Heart right ventricle (tissue), 16 donors: Measurements from ENCODE around the gene NDRG4. TPM values are rescaled to one million over a fixed set of nuclear protein-coding genes. Genes with fewer than 3 reads are reported as not detected.

Experiments used
- ATAC-seq, 8 donors: fragments of 200-7000 bp; cut with Tn5 transposase; one replicate each; pipeline ENCODE4 v1.9.1; 2020; ENCODE audit warnings: mild to moderate bottlenecking in 8 of 8, moderate library complexity in 8 of 8, moderate number of reproducible peaks in 1 of 8
- DNase-seq, 2 donors: peaks; one replicate each; pipeline ENCODE4 v3.0.0-alpha.2; 2020
- H3K27ac ChIP-seq, 10 donors: fragments of 200-600 bp; sonication (generic) in 2 of 10; one replicate each; pipeline versions ENCODE4 v1.5.0 to v1.8.0; 2020 to 2022; ENCODE audit warnings: mild to moderate bottlenecking in 3 of 10
- H3K27me3 ChIP-seq, 7 donors: fragments of 200-600 bp; one replicate each; pipeline ENCODE4 v1.8.0; 2021 to 2022; ENCODE audit warnings: mild to moderate bottlenecking in 2 of 7
- H3K36me3 ChIP-seq, 9 donors: fragments of 200-600 bp; sonication (generic) in 1 of 9; one replicate each; pipeline versions ENCODE4 v1.5.0 to v1.8.0; 2020 to 2022; ENCODE audit warnings: mild to moderate bottlenecking in 2 of 9
- H3K4me1 ChIP-seq, 9 donors: fragments of 200-600 bp; sonication (generic) in 1 of 9; one replicate each; pipeline versions ENCODE4 v1.5.0 to v1.8.0; 2020 to 2022; ENCODE audit warnings: mild to moderate bottlenecking in 4 of 9
- H3K4me3 ChIP-seq, 10 donors: fragments of 200-600 bp; sonication (generic) in 2 of 10; one replicate each; pipeline versions ENCODE4 v1.5.0 to v1.8.0; 2020 to 2022; ENCODE audit warnings: mild to moderate bottlenecking in 7 of 10, moderate library complexity in 2 of 10
- H3K9me3 ChIP-seq, 11 donors: fragments of 200-600 bp in 10 of 11; sonication (generic) in 2 of 11; one replicate each; pipeline versions ENCODE4 v1.5.0 to v1.8.0; 2013 to 2022; ENCODE audit warnings: mild to moderate bottlenecking in 2 of 11, control low read depth in 1 of 11, moderate library complexity in 1 of 11
- CTCF ChIP-seq, 9 donors: fragments of 200-600 bp; sonication (generic) in 2 of 9; IDR thresholded peaks; one replicate each; pipeline versions ENCODE4 v1.5.0 to v1.8.0; 2021 to 2022; ENCODE audit warnings: antibody characterized with exemption in 9 of 9, mild to moderate bottlenecking in 5 of 9, moderate library complexity in 1 of 9
- WGBS, 2 donors: extraction: QIAGEN DNeasy Blood & Tissue Kit; methylation state at CpG; one replicate each; pipeline ENCODE4 v1.1.7; 2013; ENCODE audit warnings: inconsistent platforms in 1 of 2; 5-methylcytosine and 5-hydroxymethylcytosine counted together
- intact Hi-C, 10 donors: fragments of 100-400 bp; cut with DNase I; formaldehyde crosslinking; loops; one replicate each; pipeline versions ENCODE4 v1.11.1 to v1.14.2; 2022
- polyA plus RNA-seq, 2 donors: library from polyadenylated mRNA; stranded (reverse); fragments of 200-250 nt; gene quantifications; one replicate each; pipeline ENCODE4 v1.2.3, GENCODE V29; 2013
- total RNA-seq, 10 donors: library from RNA; stranded (reverse); fragmentation: NEBNext Ultra II Directional in 3 of 10; extraction: Animal tissue kit (Norgen Biotek cat#: 25700) in 3 of 10; gene quantifications; one replicate each; pipeline versions ENCODE4 v1.2.1 to v1.2.4, GENCODE V29; 2021 to 2023
- donor health status: Arrhythmogenic right ventricular cardiomyopathy.
- donor health status: ischemic (EF 13 %, LVEDD 7.1; RV severe dilation, severe dysfunction).
- donor health status: healthy with polysubstance abuse.
- donor health status: DM: no; HTN: yes; CAD: no.
- donor health status: DM: no; HTN: no; CAD: no.
- donor health status: ischemic (EF 25% LVEDD 6.9; RV normal size, moderate dysfunction).
- donor health status: ischemic (EF 25% LVEDD 5.7; RV mildly dilated, moderate dysfunction).
- donor health status: healthy.
- donor health status: DM: yes; HTN: yes; CAD: no.
- donor health status: Ischemic cardiomyopathy.
- donor health status: ischemic (EF 35%, LVEDD 5.7; RV mildly dilated, moderate dysfunction).
- donor health status: nonischemic (EF 11% LVEDD 7.7; RV severe dilation, severe dysfunction).
- donor health status: DM: yes; HTN: yes; CAD: no.
- donor health status: PGD.
- donor health status: ischemic (EF 29% LVEDD 5.4; RV normal size, mild dysfunction).
- donor health status: nonischemic (EF 23%, LVEDD 6.1; RV moderate dilation, normal function).

Gene NDRG4
- total and polyA plus RNA-seq, 12 donors: 286 to 821 (median 539) TPM

GRCh38 chr16:58530179-58530578 lies 30.2 kb downstream of the NDRG4 start:
- no peaks in the 10 kb centered on the region for H3K9me3 ChIP-seq
- peaks cover 0 to 100% (median 87%) of the 10 kb centered on the region in 9 donors for H3K36me3 ChIP-seq
- no peak overlapping the region for H3K27ac ChIP-seq
- intact Hi-C loops: loop anchor here in 1 of 10 donors (10.0 kb wide), 1 partner anchor 55 kb away; no protein-coding TSS in a partner anchor
- 96 to 98% methylated on average over 5 of the region's 5 CpGs for WGBS, 2 donors
- no peaks in the 10 kb centered on the region for H3K27me3 ChIP-seq
- DNase-seq (no peak), ATAC-seq (no peak)
- no peak for TF ChIP-seq CTCF (IDR thresholded peaks at IDR 0.05)
- no peak overlapping the region for H3K4me3 ChIP-seq
- peaks cover 0 to 9% (median 0%) of the 10 kb centered on the region in 9 donors for H3K4me1 ChIP-seq

- Histone ChIP-seq H3K27me3 (no peaks in the 10 kb centered on the region), H3K27ac (no peak overlapping the region), H3K36me3 (peaks cover 0 to 100% (median 85%) of the 10 kb centered on the region in 9 donors), H3K4me1 (peaks cover 0 to 22% (median 0%) of the 10 kb centered on the region in 9 donors), H3K4me3 (no peak overlapping the region), H3K9me3 (no peaks in the 10 kb centered on the region)
- 94 to 95% methylated on average over 3 of the region's 3 CpGs for WGBS, 2 donors
- TF ChIP-seq CTCF (IDR thresholded peaks at IDR 0.05): no peak
- DNase-seq (no peak), ATAC-seq (no peak)
- intact Hi-C loops: loop anchor here in 1 of 10 donors (10.0 kb wide), 1 partner anchor 52 kb away; no protein-coding TSS in a partner anchor
Observed at GRCh38 chr16:58532414-58532813, 32.5 kb downstream of the NDRG4 start.

GRCh38 chr16:58533751-58534470 lies 34.0 kb downstream of the NDRG4 start:
- WGBS, 2 donors: 73 to 74% methylated on average over 14 of the region's 14 CpGs
- no peak for TF ChIP-seq CTCF (IDR thresholded peaks at IDR 0.05)
- H3K9me3 ChIP-seq: no peaks in the 10 kb centered on the region
- no peak overlapping the region for H3K4me3 ChIP-seq
- no peak for DNase-seq
- intact Hi-C loops: loop anchor here in 1 of 10 donors (10.0 kb wide), 1 partner anchor 51 kb away; no protein-coding TSS in a partner anchor
- peak overlapping the region in 8 of 10 donors; percentile 19 to 58 (median 37) for H3K27ac ChIP-seq
- peak in 7 of 8 donors; percentile 56 to 94 (median 79) for ATAC-seq
- peaks cover 0 to 30% (median 0%) of the 10 kb centered on the region in 9 donors for H3K4me1 ChIP-seq
- H3K36me3 ChIP-seq: peaks cover 0 to 100% (median 86%) of the 10 kb centered on the region in 9 donors
- H3K27me3 ChIP-seq: no peaks in the 10 kb centered on the region

- Histone ChIP-seq H3K9me3 (no peaks in the 10 kb centered on the region), H3K27ac (peak overlapping the region in 5 of 10 donors; percentile 25 to 47 (median 38)), H3K36me3 (peaks cover 0 to 100% (median 87%) of the 10 kb centered on the region in 9 donors), H3K27me3 (no peaks in the 10 kb centered on the region), H3K4me1 (peaks cover 0 to 30% (median 0%) of the 10 kb centered on the region in 9 donors), H3K4me3 (no peak overlapping the region)
- no peak for DNase-seq
- 63 to 70% methylated on average over 3 of the region's 3 CpGs for WGBS, 2 donors
- no peak for TF ChIP-seq CTCF (IDR thresholded peaks at IDR 0.05)
- peak in 2 of 8 donors; percentile 35 to 72 for ATAC-seq
- intact Hi-C loops: loop anchor here in 3 of 10 donors (5.0 to 10.0 kb wide), 3 partner anchors 42 to 50 kb away; no protein-coding TSS in a partner anchor
Observed at GRCh38 chr16:58535100-58535499, 35.2 kb downstream of the NDRG4 start.
